GM23248 (cell line): Measurements from ENCODE around the gene BMAL1.

ENCODE experiments used
- EZH2 ChIP-seq: fragments of 200-600 bp; sonication (generic); IDR thresholded peaks from 2 replicates; pipeline ENCODE4 v1.6.1; 2018; ENCODE audit warnings: antibody characterized with exemption, mild to moderate bottlenecking; ENCODE audit not compliant: insufficient read depth, poor library complexity, severe bottlenecking
- EZH2phosphoT487 ChIP-seq: fragments of 200-600 bp; sonication (generic); IDR thresholded peaks from 2 replicates; pipeline ENCODE4 v1.6.1; 2018; ENCODE audit warnings: antibody characterized with exemption, moderate library complexity, mild to moderate bottlenecking, low read depth; ENCODE audit not compliant: insufficient read depth

DNA sequence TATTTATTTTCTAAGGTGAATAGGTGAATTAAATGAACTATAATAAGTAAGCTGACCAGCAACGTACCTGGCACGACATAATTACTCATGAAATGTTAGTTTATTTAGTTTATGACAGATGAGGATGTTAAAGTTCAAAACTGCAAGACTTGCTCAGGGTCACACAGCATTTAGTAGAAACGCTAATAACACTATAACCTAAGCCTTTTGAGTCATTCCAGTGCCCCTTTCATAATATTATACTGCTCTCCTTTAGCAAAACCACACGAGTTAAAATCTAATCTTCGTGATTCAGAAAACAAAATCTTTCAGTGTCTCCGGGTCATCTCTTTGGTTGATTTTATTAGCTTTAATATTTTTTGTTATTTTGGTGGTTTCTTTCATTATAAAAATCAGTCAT is 145.8 kb downstream of the BMAL1 start:
- TF ChIP-seq EZH2, result no peak
- TF ChIP-seq EZH2phosphoT487, result no peak
